NT2/D1 (cell line): ENCODE results near the gene CRELD2.

Source experiments
- SUZ12 ChIP-seq: IDR thresholded peaks from 2 replicates; pipeline ENCODE4 v1.6.1; 2011; ENCODE audit not compliant: insufficient read length, insufficient read depth; ENCODE audit errors: extremely low read depth
- YY1 ChIP-seq: IDR thresholded peaks from 2 replicates; pipeline ENCODE4 v1.6.1; 2011; ENCODE audit not compliant: insufficient read length, insufficient read depth
- ZNF274 ChIP-seq: IDR thresholded peaks from 2 replicates; pipeline ENCODE4 v1.6.1; 2011; ENCODE audit warnings: mild to moderate bottlenecking, low read depth, low read length

- TF ChIP-seq SUZ12 (no peak), YY1 (no peak), ZNF274 (no peak)
These were observed 19.5 kb downstream of the CRELD2 start for GRCh38 chr22:49937758-49938564.
